ENCODE measurements around the gene SPAG17. TPM values are rescaled to one million over a fixed set of nuclear protein-coding genes. Genes with fewer than 3 reads are reported as not detected.

SPAG17 gene
- total RNA-seq, 1 experiment from 2014 or later: 0.33 TPM

- no peaks in the 10 kb centered on the region for H3K4me1 Mint-ChIP-seq (ENCODE audit: low read depth, unreplicated experiment)
- intact Hi-C loops (cut with micrococcal nuclease; ENCODE audit: unreplicated experiment): no loop called here
- CTCF ChIA-PET: no interaction called here
- DNase-seq: no peak
- H3K27me3 Mint-ChIP-seq (ENCODE audit: unreplicated experiment): no peaks in the 10 kb centered on the region
- H3K9me3 Mint-ChIP-seq (ENCODE audit: low read depth, unreplicated experiment): no peaks in the 10 kb centered on the region
- no peak overlapping the region for H3K27ac Mint-ChIP-seq (ENCODE audit: unreplicated experiment)
- TF ChIP-seq CTCF (IDR thresholded peaks at IDR 0.05; ENCODE audit: unreplicated experiment): no peak
- no TSS peak for BruUV-seq (replicated peaks)
- no peak overlapping the region for H3K4me3 Mint-ChIP-seq (ENCODE audit: low read depth, unreplicated experiment)
- H3K36me3 Mint-ChIP-seq (ENCODE audit: insufficient read depth, unreplicated experiment): no peaks in the 10 kb centered on the region
Measured at GRCh38 chr1:118049981-118050380, 135.0 kb downstream of the SPAG17 start.

DNA sequence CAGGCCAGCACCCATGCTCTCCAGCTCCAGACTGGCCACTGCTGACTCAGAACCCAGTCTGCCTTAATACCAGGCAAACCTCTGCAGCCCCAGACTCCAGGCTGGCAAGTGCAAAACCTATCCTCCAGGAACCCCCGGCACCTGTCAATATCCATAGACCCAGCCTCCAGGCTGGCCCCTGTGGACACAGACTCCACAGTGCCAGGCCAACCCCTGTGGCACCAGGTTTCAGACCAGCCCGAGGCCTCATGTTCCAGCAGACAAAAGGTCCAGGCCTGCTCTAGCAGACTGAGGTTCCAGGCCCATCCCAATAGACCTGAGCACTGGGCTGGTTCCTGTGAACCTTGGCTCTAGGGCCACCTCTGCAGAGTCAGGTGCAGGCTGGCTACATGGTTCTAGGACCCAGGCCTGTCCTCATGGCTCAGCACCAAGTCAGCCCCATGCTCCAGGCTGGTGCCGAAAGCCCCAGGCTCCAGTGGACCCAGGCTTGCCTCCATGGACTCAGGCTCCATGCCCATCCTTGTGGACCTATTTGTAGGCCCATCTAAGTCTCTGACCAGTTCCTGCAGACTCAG, 137.3 kb downstream of the SPAG17 start:
- Mint-ChIP-seq H3K4me1 (ENCODE audit: low read depth, unreplicated experiment) (no peaks in the 10 kb centered on the region), H3K36me3 (ENCODE audit: insufficient read depth, unreplicated experiment) (no peaks in the 10 kb centered on the region), H3K4me3 (ENCODE audit: low read depth, unreplicated experiment) (no peak overlapping the region), H3K27me3 (ENCODE audit: unreplicated experiment) (no peaks in the 10 kb centered on the region), H3K27ac (ENCODE audit: unreplicated experiment) (no peak overlapping the region), H3K9me3 (ENCODE audit: low read depth, unreplicated experiment) (no peaks in the 10 kb centered on the region)
- BruUV-seq (replicated peaks): no TSS peak
- no peak for DNase-seq
- intact Hi-C loops (cut with micrococcal nuclease; ENCODE audit: unreplicated experiment): no loop called here
- CTCF ChIA-PET: no interaction called here
- TF ChIP-seq CTCF (IDR thresholded peaks at IDR 0.05; ENCODE audit: unreplicated experiment): no peak

DNA sequence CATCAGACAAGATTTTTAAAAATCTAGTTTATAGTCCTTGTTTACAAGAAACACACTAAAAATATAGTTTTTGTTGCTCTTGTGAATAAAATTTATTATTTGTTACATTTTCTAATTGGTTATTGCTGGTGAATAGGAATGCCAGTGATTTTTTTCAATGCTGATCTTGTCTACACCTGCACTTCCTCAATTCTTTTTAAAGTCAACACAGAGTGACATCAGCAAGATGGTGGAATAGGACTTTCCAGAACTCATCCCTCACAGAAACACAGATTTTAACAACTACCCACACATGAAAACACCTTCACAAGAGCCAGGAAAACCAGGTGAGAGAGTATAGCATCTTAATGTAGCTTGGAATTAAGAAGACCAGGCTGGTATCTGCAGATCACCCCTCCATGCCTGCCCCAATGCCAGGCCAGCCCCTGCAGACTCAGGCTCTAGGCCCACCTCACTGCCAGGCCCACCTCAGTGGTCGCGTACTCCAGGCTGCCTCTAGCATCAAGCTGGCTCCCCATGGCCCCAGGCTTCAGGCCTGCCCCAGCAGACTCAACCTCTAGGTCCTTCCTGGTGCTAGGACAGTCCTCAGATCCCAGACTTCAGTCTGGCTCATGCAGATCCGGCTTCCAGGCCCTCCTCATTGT, 137.9 kb downstream of the SPAG17 start:
- no peaks in the 10 kb centered on the region for H3K9me3 Mint-ChIP-seq (ENCODE audit: low read depth, unreplicated experiment)
- no peaks in the 10 kb centered on the region for H3K27me3 Mint-ChIP-seq (ENCODE audit: unreplicated experiment)
- BruUV-seq (replicated peaks): no TSS peak
- intact Hi-C loops (cut with micrococcal nuclease; ENCODE audit: unreplicated experiment): no loop called here
- CTCF ChIA-PET: no interaction called here
- no peak overlapping the region for H3K27ac Mint-ChIP-seq (ENCODE audit: unreplicated experiment)
- no peaks in the 10 kb centered on the region for H3K36me3 Mint-ChIP-seq (ENCODE audit: insufficient read depth, unreplicated experiment)
- H3K4me3 Mint-ChIP-seq (ENCODE audit: low read depth, unreplicated experiment): no peak overlapping the region
- no peak for DNase-seq
- TF ChIP-seq CTCF (IDR thresholded peaks at IDR 0.05; ENCODE audit: unreplicated experiment): no peak
- no peaks in the 10 kb centered on the region for H3K4me1 Mint-ChIP-seq (ENCODE audit: low read depth, unreplicated experiment)

DNA sequence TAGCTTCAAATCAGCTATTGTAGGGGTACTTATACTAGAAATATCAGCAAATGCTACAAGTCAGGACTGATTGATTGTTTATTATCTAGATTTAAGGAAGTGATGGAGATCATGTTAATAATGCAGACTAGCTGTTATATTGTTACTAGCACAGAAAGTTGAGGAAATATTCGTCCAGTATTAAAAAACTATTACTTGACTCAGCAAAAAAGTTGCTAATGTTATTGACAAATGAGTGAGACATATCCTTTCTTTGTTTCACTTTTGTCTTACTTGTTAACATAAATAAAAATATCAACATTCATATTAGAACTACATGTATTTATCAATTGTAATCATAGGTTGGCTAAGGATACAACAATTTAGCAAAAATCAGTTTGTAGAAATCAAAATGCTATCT, 141.4 kb downstream of the SPAG17 start:
- intact Hi-C loops (cut with micrococcal nuclease; ENCODE audit: unreplicated experiment): no loop called here
- no peak for DNase-seq
- CTCF ChIA-PET: no interaction called here
- no peak overlapping the region for H3K4me3 Mint-ChIP-seq (ENCODE audit: low read depth, unreplicated experiment)
- no peak overlapping the region for H3K27ac Mint-ChIP-seq (ENCODE audit: unreplicated experiment)
- no TSS peak for BruUV-seq (replicated peaks)
- no peak for TF ChIP-seq CTCF (IDR thresholded peaks at IDR 0.05; ENCODE audit: unreplicated experiment)
- no peaks in the 10 kb centered on the region for H3K27me3 Mint-ChIP-seq (ENCODE audit: unreplicated experiment)
- no peaks in the 10 kb centered on the region for H3K36me3 Mint-ChIP-seq (ENCODE audit: insufficient read depth, unreplicated experiment)
- H3K4me1 Mint-ChIP-seq (ENCODE audit: low read depth, unreplicated experiment): no peaks in the 10 kb centered on the region
- H3K9me3 Mint-ChIP-seq (ENCODE audit: low read depth, unreplicated experiment): no peaks in the 10 kb centered on the region
